HG02678 (cell line): ENCODE data around the gene NRP1.
"Not testable (repeated sequence)": the region's sequence is repeated elsewhere in the genome, so short reads cannot be mapped to it uniquely, and the experiment has no call there.

Experiments
- ATAC-seq: cut with Tn5 transposase; IDR thresholded peaks from one replicate; pipeline ENCODE4 v1.9.1; 2021; ENCODE audit warnings: mild to moderate bottlenecking, moderate library complexity; ENCODE audit not compliant: unreplicated experiment

NRP1 gene

GRCh38 chr10:33154590-33154989 is 179.9 kb downstream of the NRP1 start:
- ATAC-seq, result no peak

DNA sequence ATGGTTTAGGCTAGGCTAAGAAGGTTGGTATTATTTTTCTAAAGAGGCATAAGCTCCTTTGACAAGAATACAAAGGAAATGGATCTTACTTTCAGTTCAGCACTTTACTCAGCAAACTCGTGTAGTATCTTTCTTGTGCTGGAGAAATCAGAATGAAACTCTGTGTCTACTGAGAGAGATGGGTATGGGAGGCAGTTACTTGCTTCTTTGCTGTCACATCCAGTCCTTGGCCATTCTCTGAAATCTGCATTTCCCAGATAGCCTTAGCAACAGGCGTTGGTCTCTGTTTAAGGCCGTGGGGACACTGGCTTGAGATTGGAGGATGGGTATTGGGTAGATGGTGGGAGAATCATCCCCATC is 180.5 kb downstream of the NRP1 start:
- ATAC-seq, result no peak

DNA sequence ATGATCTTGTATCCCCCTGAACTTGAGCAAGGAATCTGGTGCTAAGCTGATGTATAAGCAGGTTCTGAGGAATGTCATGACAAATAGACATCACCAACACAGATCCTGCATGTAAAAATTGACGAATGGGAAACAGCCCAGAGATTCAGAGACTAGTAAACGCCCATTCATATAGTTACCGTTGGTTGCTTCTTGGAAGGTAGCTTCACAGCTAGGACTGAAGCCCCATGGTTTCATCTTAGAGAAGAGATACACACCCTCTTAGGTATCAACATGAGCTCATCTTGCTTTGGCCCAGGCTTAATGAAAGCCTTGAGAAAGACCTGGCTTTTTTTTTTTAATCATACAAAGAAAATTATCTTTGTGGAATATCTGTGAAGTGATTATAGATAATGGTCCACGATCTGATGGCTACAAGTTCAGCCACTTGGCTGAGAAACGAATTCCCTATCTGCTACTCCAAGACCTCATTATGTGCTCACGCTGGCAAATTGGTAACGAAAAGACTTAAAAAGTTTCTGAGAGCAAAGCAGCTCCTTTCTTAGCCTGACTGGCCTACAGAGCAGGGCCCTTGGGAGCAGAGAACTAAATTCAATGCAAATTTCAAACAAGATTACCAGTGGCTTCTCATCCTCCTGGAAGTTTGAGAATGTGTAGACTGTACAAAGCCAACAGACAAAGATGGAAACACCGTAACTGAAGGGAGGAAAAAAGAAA is 181.1 kb downstream of the NRP1 start:
- ATAC-seq, result no peak

- ATAC-seq, result no peak
Measured at GRCh38 chr10:33152750-33153149, 181.7 kb downstream of the NRP1 start.

DNA sequence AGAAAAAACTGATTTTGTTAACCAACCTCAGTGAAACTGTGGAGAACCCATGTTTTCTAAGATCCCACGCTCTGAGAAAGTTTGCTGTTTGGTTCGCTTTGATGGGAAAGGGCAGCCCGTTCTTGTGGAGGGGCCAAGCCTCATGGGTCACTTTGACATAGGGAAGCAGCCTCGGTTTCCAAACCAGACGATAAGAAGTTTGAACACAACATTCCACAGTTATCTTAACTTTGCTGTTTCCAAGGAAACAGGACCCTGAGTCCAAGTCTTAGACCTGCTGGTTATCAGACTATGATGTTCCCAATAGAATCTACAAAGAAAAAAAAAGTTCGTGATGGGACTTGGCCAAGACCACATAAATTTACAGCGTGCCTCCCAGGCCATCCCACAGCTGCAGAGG is 182.3 kb downstream of the NRP1 start:
- ATAC-seq, result no peak

GRCh38 chr10:33151344-33151864 is 183.1 kb downstream of the NRP1 start:
- ATAC-seq, result no peak

DNA sequence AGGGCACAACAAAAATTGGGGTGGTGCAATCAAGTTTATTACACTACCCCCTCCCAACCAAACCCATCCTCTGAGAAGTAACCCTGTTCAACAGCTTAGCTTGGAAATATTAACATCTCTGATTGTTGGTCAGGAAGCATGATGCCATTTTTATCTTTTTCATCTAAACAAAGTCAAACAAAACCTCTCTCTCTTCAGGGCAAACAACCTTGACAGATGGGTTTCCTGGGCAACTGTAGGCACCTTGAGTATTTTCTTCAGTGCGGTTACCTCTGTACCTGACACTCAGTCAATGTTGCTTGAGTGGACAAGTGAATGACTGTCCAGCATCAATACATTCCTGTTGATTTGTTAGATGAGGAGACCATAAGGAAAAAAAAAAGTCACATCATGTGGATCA is 183.6 kb downstream of the NRP1 start:
- no peak for ATAC-seq

GRCh38 chr10:33150146-33150545 is 184.3 kb downstream of the NRP1 start:
- no peak for ATAC-seq

DNA sequence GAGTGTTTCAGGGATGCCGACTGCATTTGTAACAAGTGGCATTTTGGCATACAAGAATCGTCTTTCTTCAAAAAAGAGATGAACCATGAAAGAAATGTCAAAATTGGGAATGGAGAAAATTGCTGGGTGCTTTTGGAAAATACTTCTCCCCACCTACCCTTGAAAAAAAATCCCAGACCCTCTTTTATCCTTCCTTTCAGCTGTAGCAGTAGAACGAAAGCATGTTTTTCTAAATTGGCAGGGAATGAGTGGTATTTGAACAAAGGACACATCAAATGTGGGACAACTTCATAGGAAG is 187.5 kb downstream of the NRP1 start:
- no peak for ATAC-seq

DNA sequence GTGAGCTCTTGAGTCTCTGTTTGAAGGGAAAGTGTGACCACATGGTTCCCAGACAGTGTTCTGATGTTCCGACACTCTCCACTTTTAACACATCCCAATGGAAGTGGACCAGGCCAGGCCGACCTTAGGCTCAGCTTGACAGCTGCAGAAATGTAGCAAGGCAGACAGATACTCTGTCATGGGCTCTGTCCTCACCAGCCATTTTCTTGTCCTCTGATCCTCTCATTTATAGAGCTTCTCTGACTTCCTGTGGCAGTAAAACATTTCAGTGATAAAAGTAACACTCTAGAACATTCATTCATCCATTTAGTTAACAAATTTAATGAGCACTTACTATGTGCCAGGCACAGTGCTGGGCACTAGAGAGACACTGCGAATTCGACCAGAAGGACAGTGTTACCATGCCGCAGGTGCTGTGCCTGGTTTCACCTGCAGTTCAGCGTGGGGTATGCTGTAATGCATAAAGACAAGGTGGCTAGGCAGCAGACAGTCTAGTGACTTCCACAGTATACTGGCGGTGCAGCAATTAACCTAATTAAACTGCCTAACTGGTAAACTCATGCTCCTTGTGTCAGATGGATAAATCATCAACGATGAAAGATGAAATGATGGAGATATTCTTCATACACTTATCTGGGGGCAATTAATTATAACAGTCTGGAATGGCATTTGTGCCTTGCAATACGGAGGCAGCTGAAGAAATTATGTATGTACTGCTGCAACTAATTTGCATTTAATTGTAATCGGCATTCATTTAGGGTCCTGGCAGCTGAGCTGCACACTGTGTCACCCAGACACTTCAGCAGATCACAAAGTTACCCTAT is 188.1 kb downstream of the NRP1 start:
- ATAC-seq, result no peak

DNA sequence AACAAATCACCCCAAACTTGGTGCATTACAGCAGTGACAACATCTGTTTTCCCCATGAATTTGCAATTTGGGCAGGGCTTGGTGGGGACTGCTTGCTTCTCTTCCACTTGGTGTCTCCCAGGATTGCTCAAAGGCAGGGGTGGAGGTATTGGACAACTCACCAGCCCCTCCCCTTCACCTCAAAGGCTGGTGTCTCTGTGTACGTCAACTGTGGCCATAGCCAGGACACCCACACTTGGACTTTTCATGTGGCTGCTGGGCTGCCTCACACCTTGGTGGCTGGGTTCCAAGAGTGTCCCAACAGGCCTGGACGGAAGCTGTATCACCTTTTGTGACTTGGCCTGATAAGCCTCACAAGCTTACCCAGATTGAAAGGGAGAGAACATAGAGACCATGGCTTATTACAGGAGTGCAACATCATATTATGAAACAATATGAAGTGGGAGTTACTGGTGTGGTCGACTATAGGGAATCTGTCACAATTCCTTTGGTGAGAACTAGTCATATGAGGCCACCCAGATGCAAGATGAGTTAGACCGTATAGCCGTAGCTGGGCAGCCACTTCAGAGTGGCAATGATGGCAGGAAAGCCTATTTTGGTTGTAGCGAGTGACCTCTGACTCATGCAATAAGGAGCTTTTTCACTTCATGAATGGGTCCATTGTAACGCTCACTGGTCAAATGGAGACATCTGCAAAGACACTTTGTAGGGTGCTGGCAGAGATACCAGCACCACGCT is 188.8 kb downstream of the NRP1 start:
- no peak for ATAC-seq

DNA sequence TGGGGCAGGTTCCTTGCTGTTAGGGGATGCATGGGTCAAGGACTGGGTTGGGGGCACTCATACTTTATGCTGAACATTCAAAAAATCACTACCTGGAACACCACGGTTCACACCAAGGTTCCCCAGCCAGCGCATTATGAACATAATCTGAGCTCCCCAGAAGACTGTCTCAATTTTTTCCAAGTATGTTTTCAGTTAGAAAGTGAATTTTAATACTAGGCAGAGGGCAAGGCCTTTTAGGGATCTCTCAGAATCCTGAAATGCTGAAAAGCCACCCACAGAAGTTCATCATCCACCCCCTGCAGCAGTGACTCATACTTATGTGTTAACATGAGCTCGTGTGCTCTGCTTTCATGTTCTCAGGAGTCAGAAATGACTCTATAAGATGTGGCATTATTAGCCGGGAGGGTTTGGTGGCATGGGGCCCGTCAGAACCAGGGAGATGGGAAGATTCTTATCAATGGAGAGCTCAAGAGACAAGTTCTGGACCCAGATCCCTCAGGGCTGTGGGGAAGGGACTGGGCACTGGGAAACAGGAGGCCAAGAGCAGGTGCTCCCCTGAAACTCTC is 191.2 kb downstream of the NRP1 start:
- no peak for ATAC-seq

DNA sequence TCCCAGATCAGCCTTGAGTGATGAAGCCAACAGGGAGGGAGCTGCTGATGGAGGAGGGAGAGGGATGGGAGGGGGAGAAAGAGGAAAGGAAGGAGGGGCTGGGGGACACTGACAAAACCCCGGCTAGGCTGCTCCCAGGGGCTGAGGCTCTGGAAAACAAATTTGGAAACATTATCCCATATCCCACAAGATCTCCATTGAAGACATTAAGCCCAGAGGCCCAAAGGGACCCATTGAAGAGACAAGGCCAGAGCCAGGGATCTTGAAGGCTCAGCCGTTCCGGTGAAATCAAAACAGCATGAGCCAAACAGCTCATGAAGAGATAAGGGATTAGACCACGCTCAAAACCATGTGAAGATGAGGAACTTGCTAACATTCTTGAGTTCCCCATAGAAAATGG is 192.2 kb downstream of the NRP1 start:
- no peak for ATAC-seq

- no peak for ATAC-seq
Measured at GRCh38 chr10:33141251-33141650, 193.2 kb downstream of the NRP1 start.

DNA sequence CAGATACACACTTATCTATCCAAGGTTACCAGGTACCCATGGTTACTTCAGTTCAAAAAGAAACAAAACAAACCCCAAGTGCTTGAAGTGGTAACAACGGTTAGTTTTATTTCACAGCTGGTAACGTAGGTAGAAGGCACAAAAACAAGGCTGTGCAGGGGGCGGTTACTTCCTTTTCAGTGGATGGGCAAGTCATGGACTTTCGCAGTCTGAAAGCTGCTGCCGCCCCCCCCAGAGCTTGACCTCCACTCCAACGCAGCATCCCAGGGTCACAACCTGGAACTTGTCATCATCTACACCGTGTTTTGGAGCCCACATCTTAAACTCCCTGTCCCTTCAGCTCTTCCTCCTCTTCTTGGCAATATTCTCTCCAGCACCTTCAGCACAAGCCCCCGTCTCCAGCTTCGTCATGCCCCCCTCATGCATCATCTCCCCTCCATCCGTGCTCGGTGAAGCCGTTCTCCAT is 195.3 kb downstream of the NRP1 start:
- no peak for ATAC-seq

DNA sequence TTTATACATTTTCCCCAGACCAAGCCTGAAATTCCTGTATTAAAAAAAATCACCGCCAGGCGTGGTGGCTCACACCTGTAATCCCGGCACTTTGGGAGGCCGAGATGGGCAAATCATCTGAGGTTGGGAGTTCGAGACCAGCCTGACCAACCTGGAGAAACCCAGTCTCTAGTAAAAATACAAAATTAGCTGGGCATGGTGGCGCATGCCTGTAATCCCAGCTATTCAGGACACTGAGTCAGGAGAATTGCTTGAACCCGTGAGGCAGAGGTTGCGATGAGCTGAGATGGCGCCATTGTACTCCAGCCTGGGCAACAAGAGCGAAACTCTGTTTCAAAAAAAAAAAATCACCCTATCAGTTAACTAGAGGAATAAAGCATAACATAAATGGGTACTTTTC is 195.8 kb downstream of the NRP1 start:
- ATAC-seq, result not testable (repeated sequence)

GRCh38 chr10:33137356-33138005 is 197.0 kb downstream of the NRP1 start:
- no peak for ATAC-seq

- ATAC-seq, result no peak
Measured at GRCh38 chr10:33136781-33137180, 197.7 kb downstream of the NRP1 start.

- ATAC-seq, result no peak
Measured at GRCh38 chr10:33136271-33136670, 198.2 kb downstream of the NRP1 start.

DNA sequence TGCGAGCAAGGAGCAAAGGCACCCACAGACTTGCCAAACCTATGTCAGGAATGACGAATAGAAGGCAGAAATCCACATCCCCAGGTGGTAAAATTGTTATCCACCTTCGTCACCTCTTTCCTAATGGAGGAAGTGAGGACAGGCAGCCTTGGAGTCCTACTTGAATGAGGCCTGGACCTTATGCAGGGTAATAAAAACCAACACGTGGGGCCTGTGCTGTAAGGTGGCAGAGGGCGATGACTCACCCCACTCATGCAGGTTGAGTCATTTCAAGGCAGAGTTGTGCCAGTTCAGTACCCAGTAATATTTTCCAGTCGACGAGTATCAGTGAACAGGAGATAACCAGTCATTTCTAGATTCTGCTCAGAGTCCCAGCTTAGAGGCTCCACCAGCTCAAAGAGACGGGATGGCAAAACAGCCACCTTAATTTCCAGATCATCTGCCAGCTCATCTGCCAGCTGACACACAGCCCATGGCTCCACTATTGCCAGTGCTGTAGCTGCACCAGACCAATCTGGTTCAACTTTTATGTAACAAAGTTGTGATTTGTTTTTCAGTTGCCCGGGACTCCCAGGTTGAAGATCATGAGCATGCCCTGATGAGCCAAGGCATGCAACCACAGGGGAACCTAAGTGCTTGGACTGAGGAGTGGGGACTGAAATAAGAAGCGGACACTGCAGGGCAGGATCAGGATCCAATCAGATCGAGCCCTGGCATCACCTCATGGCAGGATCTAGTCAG is 200.3 kb downstream of the NRP1 start:
- peak; percentile 52 for ATAC-seq
